Body of pancreas (tissue), 4 donors: ENCODE results near the gene TBX10. TPM values are rescaled to one million over a fixed set of nuclear protein-coding genes. Genes with fewer than 3 reads are reported as not detected.

Experiments
- ATAC-seq: fragments of 150-250 bp; one replicate; pipeline ENCODE4 v1.9.1; 2016
- DNase-seq, 4 donors: peaks; one replicate each; pipeline ENCODE4 v3.0.0-alpha.2; 2019
- H3K27ac ChIP-seq, 4 donors: fragments of 200-600 bp; sonication (generic); 1 replicate in 3 of 4; 2 replicates in 1 of 4; pipeline versions ENCODE4 v1.5.1 to v1.6.1; 2016 to 2019; ENCODE audit warnings: mild to moderate bottlenecking in 1 of 4, mixed read lengths in 1 of 4, moderate library complexity in 1 of 4
- H3K27me3 ChIP-seq, 2 donors: fragments of 200-600 bp; sonication (generic); one replicate each; pipeline ENCODE4 v1.6.0; 2016; ENCODE audit warnings: mild to moderate bottlenecking in 1 of 2
- H3K36me3 ChIP-seq, 2 donors: fragments of 200-600 bp; sonication (generic); replicated peaks in 1 of 2; 2 replicates each; pipeline ENCODE4 v1.5.1; 2016; ENCODE audit warnings: low read depth in 2 of 2; ENCODE audit not compliant: insufficient read depth in 1 of 2
- H3K4me1 ChIP-seq: fragments of 200-600 bp; sonication (generic); one replicate; pipeline ENCODE4 v1.6.0; 2016
- H3K4me3 ChIP-seq, 2 donors: fragments of 200-600 bp; sonication (generic); 1 replicate in 1 of 2; 2 replicates in 1 of 2; pipeline ENCODE4 v1.5.1; 2016 to 2019
- H3K9me3 ChIP-seq, 3 donors: fragments of 200-600 bp; sonication (generic); 1 replicate in 2 of 3; 2 replicates in 1 of 3; pipeline ENCODE4 v1.5.1; 2016
- POLR2A ChIP-seq, 3 donors: fragments of 450-650 bp; IDR thresholded peaks; one replicate each; pipeline ENCODE4 v1.6.1; 2016; ENCODE audit warnings: antibody characterized with exemption in 3 of 3, mild to moderate bottlenecking in 2 of 3
- WGBS, 2 donors: methylation state at CpG; one replicate each; pipeline ENCODE4 v1.1.5; 2017; 5-methylcytosine and 5-hydroxymethylcytosine counted together
- intact Hi-C: fragments of 100-400 bp; cut with DNase I; formaldehyde crosslinking; loops from one replicate; pipeline ENCODE4 v1.15.1; 2023
- total RNA-seq, 2 donors: library from RNA; depleted of rRNA; stranded (reverse); fragments of >200 nt; gene quantifications; one replicate each; pipeline ENCODE4 v1.1.0, GENCODE V29; 2016
- TF ChIP-seq, protein P1 (sequence below), 7 experiments: fragments of 450-650 bp in 4 of 7; fragments of 200-600 bp in 3 of 7; sonication (generic) in 3 of 7; IDR thresholded peaks; one replicate each; pipeline ENCODE4 v1.5.1; 2016 to 2019; ENCODE audit warnings: antibody characterized with exemption in 7 of 7

TBX10 gene
- total RNA-seq, 2 donors from 2014 or later = not detected

DNA sequence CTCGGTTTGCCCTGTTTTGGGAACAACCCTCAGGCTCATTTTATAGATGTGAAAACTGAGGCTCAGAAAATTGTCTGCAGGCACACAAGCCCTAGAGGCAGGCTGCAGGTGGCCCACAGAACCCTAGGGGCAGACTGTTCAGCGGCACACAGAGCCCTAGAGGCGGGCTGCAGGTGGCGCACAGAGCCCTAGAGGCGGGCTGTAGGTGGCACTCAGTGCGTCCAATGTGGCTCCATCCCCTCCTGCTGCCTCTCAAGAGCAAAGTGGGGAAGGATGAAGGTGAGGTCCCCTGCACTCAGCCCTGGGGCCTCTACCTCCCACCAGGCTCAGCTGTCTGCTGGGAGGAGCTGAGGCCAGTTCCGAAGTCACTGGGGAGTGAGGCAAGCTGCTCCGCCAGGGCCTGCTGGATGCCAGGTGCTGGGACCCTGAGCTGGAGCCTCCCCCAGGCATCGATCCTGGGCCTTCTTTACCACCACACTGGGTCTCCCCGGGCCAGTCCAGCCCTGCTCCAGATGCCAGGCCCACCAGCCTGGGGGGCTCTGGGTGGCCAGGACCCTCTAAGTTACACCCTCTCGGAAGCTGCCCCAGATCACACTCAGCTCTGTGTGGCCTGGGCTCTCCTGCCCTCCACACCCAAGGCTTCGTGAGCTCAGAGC is 8.7 kb upstream of the TBX10 start:
- Histone ChIP-seq H3K4me3 (no peak overlapping the region), H3K4me1 (peaks cover 70% of the 10 kb centered on the region), H3K9me3 (no peaks in the 10 kb centered on the region), H3K27me3 (no peaks in the 10 kb centered on the region), H3K36me3 (no peaks in the 10 kb centered on the region), H3K27ac (peak overlapping the region in 3 of 4 donors; percentile 49 to 82 (median 71))
- DNase-seq = peak; percentile 72 to 81 (median 76)
- WGBS, 2 donors = 32 to 45% methylated on average over 4 to 12 of the region's 12 CpGs
- intact Hi-C loops = no loop called here
- TF ChIP-seq, protein P1, sequence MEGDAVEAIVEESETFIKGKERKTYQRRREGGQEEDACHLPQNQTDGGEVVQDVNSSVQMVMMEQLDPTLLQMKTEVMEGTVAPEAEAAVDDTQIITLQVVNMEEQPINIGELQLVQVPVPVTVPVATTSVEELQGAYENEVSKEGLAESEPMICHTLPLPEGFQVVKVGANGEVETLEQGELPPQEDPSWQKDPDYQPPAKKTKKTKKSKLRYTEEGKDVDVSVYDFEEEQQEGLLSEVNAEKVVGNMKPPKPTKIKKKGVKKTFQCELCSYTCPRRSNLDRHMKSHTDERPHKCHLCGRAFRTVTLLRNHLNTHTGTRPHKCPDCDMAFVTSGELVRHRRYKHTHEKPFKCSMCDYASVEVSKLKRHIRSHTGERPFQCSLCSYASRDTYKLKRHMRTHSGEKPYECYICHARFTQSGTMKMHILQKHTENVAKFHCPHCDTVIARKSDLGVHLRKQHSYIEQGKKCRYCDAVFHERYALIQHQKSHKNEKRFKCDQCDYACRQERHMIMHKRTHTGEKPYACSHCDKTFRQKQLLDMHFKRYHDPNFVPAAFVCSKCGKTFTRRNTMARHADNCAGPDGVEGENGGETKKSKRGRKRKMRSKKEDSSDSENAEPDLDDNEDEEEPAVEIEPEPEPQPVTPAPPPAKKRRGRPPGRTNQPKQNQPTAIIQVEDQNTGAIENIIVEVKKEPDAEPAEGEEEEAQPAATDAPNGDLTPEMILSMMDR (IDR thresholded peaks at IDR 0.05) = peak; percentile 13 to 93 (median 79)
- TF ChIP-seq POLR2A (IDR thresholded peaks at IDR 0.05) = no peak
- ATAC-seq = peak; percentile 55

DNA sequence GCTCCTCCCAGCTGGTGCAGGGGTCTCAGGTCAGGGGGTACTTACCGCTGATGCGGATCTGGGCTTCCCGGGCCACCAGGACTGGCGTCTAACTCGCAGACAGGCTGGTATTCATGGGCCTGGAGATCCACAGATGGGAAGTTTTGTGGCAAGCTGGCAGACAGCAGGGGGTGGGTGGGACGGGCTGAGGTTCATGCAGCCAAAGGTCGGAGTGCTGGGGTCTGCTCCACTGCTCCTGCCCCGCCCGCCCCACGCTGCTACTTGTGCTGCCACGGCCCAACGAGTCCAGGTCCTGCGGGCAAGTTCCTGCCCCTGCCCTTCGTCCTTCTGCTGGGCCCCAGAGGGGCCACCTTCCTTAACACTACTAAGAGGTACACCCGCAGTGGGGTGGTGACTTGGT is 7.9 kb upstream of the TBX10 start:
- intact Hi-C loops = no loop called here

DNA sequence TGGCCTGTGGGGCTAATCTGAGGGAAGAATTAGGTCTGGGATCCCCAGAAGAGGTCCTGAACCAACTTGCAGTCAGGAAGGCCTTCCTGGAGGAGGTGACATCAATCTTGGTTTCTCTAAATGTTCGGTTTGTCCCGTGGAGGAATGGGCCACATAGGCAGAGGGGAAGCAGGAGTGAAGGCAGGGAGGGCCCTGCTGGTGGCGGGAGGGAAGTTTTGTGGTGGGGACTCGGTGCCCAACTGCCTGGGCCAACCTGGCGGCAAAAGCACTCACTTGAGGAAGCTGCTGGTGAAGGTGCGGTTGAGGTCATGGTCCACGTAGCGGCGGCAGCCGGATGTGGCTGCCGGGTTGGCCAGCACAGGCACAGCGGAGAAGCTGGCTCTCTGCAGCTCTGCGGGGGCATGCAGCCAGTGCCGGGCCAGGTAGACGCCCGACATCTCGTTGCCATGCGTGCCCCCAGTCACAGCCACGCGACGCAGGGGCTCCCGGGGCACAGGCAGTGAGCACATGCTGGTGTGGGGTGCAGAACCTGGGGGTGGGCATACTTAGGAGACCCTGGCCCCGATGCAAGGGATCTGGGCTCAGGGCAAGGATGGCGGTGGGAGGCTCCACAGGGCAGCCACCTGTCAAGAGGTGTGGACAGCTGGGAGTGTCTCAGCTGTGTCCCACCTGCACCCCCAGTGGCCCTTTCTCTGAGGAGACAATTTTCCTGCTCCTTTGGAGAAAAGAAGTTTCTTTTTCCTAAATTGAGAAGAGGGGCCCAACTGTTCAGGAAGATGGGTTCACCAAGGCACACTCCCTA is 7.2 kb upstream of the TBX10 start:
- Histone ChIP-seq H3K27ac (peak overlapping the region; percentile 71 to 83 (median 80)), H3K4me3 (no peak overlapping the region), H3K36me3 (no peaks in the 10 kb centered on the region), H3K9me3 (no peaks in the 10 kb centered on the region), H3K4me1 (peaks cover 64% of the 10 kb centered on the region), H3K27me3 (no peaks in the 10 kb centered on the region)
- ATAC-seq (peak; percentile 53), DNase-seq (peak; percentile 72 to 79 (median 76))
- intact Hi-C loops = no loop called here
- WGBS, 2 donors = 38 to 50% methylated on average over 5 to 24 of the region's 24 CpGs
- TF ChIP-seq, protein P1 (IDR thresholded peaks at IDR 0.05) = peak in 3 of 7 experiments; percentile 23 to 33 (median 31)
- TF ChIP-seq POLR2A (IDR thresholded peaks at IDR 0.05) = peak in 2 of 3 donors; percentile 18 to 37

More for the DNA sequence above, 7.9 kb upstream of the TBX10 start:
- Histone ChIP-seq H3K27me3 (no peaks in the 10 kb centered on the region), H3K4me1 (peaks cover 67% of the 10 kb centered on the region), H3K9me3 (no peaks in the 10 kb centered on the region), H3K36me3 (no peaks in the 10 kb centered on the region), H3K27ac (peak overlapping the region; percentile 71 to 83 (median 80)), H3K4me3 (no peak overlapping the region)
- WGBS, 2 donors = 60 to 80% methylated on average over 13 to 15 of the region's 15 CpGs
- no peak for ATAC-seq
- DNase-seq = peak in 1 of 4 donors; percentile 10
- TF ChIP-seq POLR2A (IDR thresholded peaks at IDR 0.05) = no peak
- TF ChIP-seq, protein P1 (IDR thresholded peaks at IDR 0.05) = no peak

DNA sequence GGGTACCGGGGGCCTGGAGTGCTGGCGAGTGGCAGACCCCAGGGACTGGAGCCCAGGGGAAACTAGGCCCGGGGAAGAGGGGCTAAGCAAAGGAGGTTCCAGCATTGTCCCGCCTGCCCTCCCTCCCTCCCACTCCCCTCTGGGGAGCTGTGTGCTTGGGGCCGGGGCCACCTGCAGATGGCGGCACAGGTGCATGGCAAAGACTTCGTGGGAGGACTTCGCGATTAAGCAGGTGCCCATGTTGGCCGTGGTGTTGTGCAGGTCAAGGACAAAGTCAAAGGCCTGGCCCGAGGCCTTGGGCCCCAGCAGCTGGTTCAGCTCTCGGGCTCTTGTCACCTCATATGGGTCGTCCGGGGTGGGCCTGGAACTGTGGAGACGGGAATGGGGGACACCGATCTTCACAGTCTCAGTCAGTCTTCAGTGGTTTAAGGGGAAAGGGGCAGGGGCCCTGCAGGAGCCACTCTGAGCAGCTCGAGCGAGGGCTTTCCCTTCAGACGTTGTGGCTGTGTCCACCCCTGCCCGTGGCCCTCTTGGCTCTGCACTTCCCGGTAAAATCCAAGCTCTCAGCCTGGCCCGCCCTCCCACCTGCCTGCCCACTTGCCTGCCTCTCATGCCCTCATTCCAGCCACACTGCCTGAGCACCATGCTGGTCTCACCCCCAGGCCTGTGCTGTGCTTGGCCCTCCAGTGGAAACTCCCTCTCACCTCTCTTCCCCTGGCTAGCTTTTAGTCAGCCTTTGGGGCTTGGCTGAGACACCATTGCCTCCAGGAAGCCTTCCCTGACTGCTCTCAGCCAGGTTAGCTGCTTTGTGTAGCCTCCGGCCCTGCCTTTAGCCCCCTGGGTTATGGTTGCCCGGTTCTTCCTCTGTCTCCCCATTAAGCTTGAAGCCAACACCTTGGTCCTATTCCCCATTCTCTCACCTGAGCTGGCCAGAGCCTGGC is 6.2 kb upstream of the TBX10 start:
- no peak for TF ChIP-seq POLR2A (IDR thresholded peaks at IDR 0.05)
- TF ChIP-seq, protein P1 (IDR thresholded peaks at IDR 0.05) = peak; percentile 21 to 55 (median 41)
- DNase-seq (peak; percentile 81 to 86 (median 84)), ATAC-seq (peak; percentile 64)
- H3K27ac ChIP-seq = peak overlapping the region; percentile 71 to 83 (median 80)
- H3K27me3 ChIP-seq = no peaks in the 10 kb centered on the region
- no peak overlapping the region for H3K4me3 ChIP-seq
- H3K9me3 ChIP-seq = no peaks in the 10 kb centered on the region
- 40 to 50% methylated on average over 11 to 24 of the region's 24 CpGs for WGBS, 2 donors
- no peaks in the 10 kb centered on the region for H3K36me3 ChIP-seq
- H3K4me1 ChIP-seq = peaks cover 57% of the 10 kb centered on the region
- intact Hi-C loops = no loop called here
